ENCODE measurements around the gene TMEM238L.

Gene TMEM238L

GRCh38 chr17:10751563-10751962 is 52.3 kb downstream of the TMEM238L start:
- no peak for TF ChIP-seq CTCF (IDR thresholded peaks at IDR 0.05)

- no peak for TF ChIP-seq CTCF (IDR thresholded peaks at IDR 0.05)
These were observed 53.7 kb downstream of the TMEM238L start for GRCh38 chr17:10750210-10750609.

DNA sequence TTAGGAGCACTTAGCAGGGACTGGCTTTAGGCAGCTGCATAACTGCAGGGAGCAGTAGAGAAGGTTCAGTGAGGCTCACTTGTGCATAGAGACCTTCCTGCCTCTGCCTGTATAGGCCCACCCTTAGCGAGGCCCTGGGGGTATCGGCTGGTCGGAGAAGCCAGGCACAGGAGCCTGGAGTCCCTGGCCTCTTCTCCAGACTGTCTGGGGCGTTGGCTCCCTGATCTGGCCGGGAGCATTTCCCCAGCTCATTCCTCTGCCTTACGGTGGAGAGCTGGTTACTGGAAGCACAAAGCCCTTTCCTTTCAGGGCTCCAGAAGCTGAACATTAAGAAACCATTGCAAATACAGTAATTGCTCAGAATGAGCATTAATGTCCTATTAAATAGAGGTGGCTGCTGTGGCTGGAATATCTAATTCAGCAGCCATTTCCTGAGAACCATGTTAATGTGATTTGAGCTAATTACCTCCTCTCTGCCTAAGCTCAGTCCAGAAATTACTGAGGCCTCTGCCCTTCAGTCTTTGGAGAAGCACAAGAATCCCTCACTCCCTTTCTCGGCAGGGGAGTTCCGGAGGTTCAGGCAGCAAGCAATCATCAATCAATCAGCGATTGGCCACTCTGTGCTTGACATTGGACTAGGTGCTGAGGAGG is 55.2 kb downstream of the TMEM238L start:
- no peak for TF ChIP-seq CTCF (IDR thresholded peaks at IDR 0.05)

DNA sequence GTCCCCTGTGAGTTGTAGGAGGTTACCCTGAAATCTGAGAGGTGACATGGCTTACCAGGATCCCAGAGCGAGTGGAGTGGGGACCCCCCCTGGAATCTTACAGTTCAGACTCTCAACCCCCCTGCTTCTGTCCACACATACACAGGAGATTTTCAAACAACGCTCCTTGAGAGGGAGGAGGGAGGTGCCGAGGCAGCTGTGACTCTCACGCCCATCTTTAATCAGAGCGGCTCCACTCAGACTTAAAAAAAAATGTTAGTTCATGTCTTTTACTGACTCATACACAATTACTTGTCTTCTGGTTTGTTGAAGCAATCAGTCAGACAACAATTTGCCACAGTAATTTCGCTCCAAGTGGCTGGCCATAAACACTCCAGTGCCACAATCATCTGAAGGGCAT is 58.7 kb downstream of the TMEM238L start:
- no peak for TF ChIP-seq CTCF (IDR thresholded peaks at IDR 0.05)
